T-helper 2 cell (primary cell): ENCODE results near the gene RCBTB2.
"Not testable (repeated sequence)": the region's sequence is repeated elsewhere in the genome, so short reads cannot be mapped to it uniquely, and the experiment has no call there.

Experiments used
- DNase-seq, 5 experiments: peaks; one replicate each; pipeline versions ENCODE4 v3.0.0 to v3.0.0-alpha.2; 2012 to 2022
- total RNA-seq, 2 donors: gene quantifications; one replicate each; lab custom pipeline; 2026; lab: John Stamatoyannopoulos, UW

RCBTB2 gene
- total RNA-seq, result 32.4 to 67.3 reads per million in 2 donors

- DNase-seq, result peak; percentile 96 to 99 (median 98)
Observed at GRCh38 chr13:48532506-48533499, at the start of gene RCBTB2. Gene RCBTB2 (minus strand): TSS chr13:48533080. CDS start chr13:48521939, 11,141 bp downstream.

- DNase-seq, result no peak
Observed at GRCh38 chr13:48582084-48582483, 49.2 kb upstream of the RCBTB2 start.

- no peak for DNase-seq
Observed at GRCh38 chr13:48580896-48581295, 48.0 kb upstream of the RCBTB2 start.

GRCh38 chr13:48580185-48580803, 47.4 kb upstream of the RCBTB2 start:
- DNase-seq, result peak; percentile 26 to 65 (median 55)

GRCh38 chr13:48579919-48580180, 47.0 kb upstream of the RCBTB2 start:
- DNase-seq, result not testable (repeated sequence)

- DNase-seq, result no peak
Observed at GRCh38 chr13:48579165-48579918, 46.5 kb upstream of the RCBTB2 start.

GRCh38 chr13:48578516-48579164, 45.8 kb upstream of the RCBTB2 start:
- DNase-seq, result peak in 1 of 5 experiments; percentile 53

- peak in 1 of 5 experiments; percentile 55 for DNase-seq
Observed at GRCh38 chr13:48576448-48577010, 43.6 kb upstream of the RCBTB2 start.

GRCh38 chr13:48575031-48575430, 42.2 kb upstream of the RCBTB2 start:
- DNase-seq, result no peak

- peak in 1 of 5 experiments; percentile 23 for DNase-seq
Observed at GRCh38 chr13:48574041-48574796, 41.3 kb upstream of the RCBTB2 start.

GRCh38 chr13:48573213-48574007, 40.5 kb upstream of the RCBTB2 start:
- peak in 1 of 5 experiments; percentile 51 for DNase-seq

- peak in 1 of 5 experiments; percentile 52 for DNase-seq
Observed at GRCh38 chr13:48571126-48571913, 38.4 kb upstream of the RCBTB2 start.

- no peak for DNase-seq
Observed at GRCh38 chr13:48570216-48570828, 37.4 kb upstream of the RCBTB2 start.

- no peak for DNase-seq
Observed at GRCh38 chr13:48569104-48569666, 36.3 kb upstream of the RCBTB2 start.

- DNase-seq, result no peak
Observed at GRCh38 chr13:48568370-48569103, 35.7 kb upstream of the RCBTB2 start.

GRCh38 chr13:48567515-48568369, 34.9 kb upstream of the RCBTB2 start:
- no peak for DNase-seq

GRCh38 chr13:48564056-48564455, 31.2 kb upstream of the RCBTB2 start:
- peak in 1 of 5 experiments; percentile 24 for DNase-seq
